OCI-LY3 (cell line): ENCODE data around the gene C6.

Source experiments
- H2AFZ ChIP-seq: fragments of 200-600, 300-600 bp; shearing (Covaris generic); 2 replicates; pipeline ENCODE4 v1.6.0; 2014; ENCODE audit warnings: antibody characterized with exemption, low read depth, low read length
- H3K27ac ChIP-seq: fragments of 200-600, 300-600 bp; sonication (generic); 2 replicates; pipeline ENCODE4 v1.5.1; 2014; ENCODE audit warnings: mild to moderate bottlenecking, low read length, moderate library complexity, mixed read lengths
- H3K27me3 ChIP-seq: fragments of 200-600, 300-600 bp; sonication (generic); 2 replicates; pipeline ENCODE4 v1.6.1; 2014; ENCODE audit warnings: low read depth, low read length, mixed read lengths
- H3K36me3 ChIP-seq: fragments of 200-600, 300-600 bp; sonication (generic); replicated peaks from 2 replicates; pipeline ENCODE3; 2014; ENCODE audit warnings: low read depth, low read length, mixed read lengths
- H3K4me1 ChIP-seq: fragments of 300-600, 200-600 bp; sonication (generic); 2 replicates; pipeline ENCODE4 v1.6.1; 2014; ENCODE audit warnings: low read length, mixed read lengths
- H3K4me2 ChIP-seq: fragments of 200-600, 300-600 bp; sonication (generic); 2 replicates; pipeline ENCODE4 v1.6.1; 2014; ENCODE audit warnings: low read length, mixed read lengths
- H3K4me3 ChIP-seq: fragments of 300-600, 200-600 bp; sonication (generic); 2 replicates; pipeline ENCODE4 v1.5.1; 2014; ENCODE audit warnings: antibody characterized with exemption, mild to moderate bottlenecking, low read length, moderate library complexity
- H3K79me2 ChIP-seq: fragments of 300-600, 200-600 bp; shearing (Covaris generic); 2 replicates; pipeline ENCODE4 v1.6.1; 2014; ENCODE audit warnings: mild to moderate bottlenecking, low read length, mixed read lengths
- H3K9ac ChIP-seq: fragments of 300-600, 200-600 bp; shearing (Covaris generic); 2 replicates; pipeline ENCODE4 v1.6.0; 2014; ENCODE audit warnings: mild to moderate bottlenecking, low read length, moderate library complexity
- H3K9me3 ChIP-seq: fragments of 200-600, 300-600 bp; shearing (Covaris generic); 2 replicates; pipeline ENCODE4 v1.6.1; 2014; ENCODE audit warnings: low read length, mixed read lengths; ENCODE audit not compliant: insufficient read depth
- H4K20me1 ChIP-seq: fragments of 200-600, 300-600 bp; sonication (generic); 2 replicates; pipeline ENCODE4 v1.6.1; 2016; ENCODE audit warnings: low read length, mixed read lengths; ENCODE audit not compliant: insufficient read depth
- CTCF ChIP-seq: fragments of 200-600, 300-600 bp; sonication (generic); IDR thresholded peaks from 2 replicates; pipeline ENCODE4 v1.5.1; 2014; ENCODE audit warnings: antibody characterized with exemption, low read length, low read depth
- EZH2phosphoT487 ChIP-seq: fragments of 200-600 bp; shearing (Covaris generic); IDR thresholded peaks from 2 replicates; pipeline ENCODE4 v1.6.1; 2018; ENCODE audit warnings: antibody characterized with exemption, mixed run types, low read depth

Gene C6

GRCh38 chr5:41156739-41157138 is 56.6 kb downstream of the C6 start:
- H3K4me1 ChIP-seq, result no peaks in the 10 kb centered on the region
- no peak overlapping the region for H3K4me2 ChIP-seq
- H3K79me2 ChIP-seq, result no peaks in the 10 kb centered on the region

GRCh38 chr5:41154491-41154890 is 58.8 kb downstream of the C6 start:
- H3K27ac ChIP-seq, result no peak overlapping the region
- no peaks in the 10 kb centered on the region for H3K79me2 ChIP-seq
- no peaks in the 10 kb centered on the region for H3K4me1 ChIP-seq
- no peaks in the 10 kb centered on the region for H3K9me3 ChIP-seq
- TF ChIP-seq EZH2phosphoT487 (no peak), CTCF (no peak)
- H3K4me3 ChIP-seq, result no peak overlapping the region
- H3K27me3 ChIP-seq, result no peaks in the 10 kb centered on the region
- no peak overlapping the region for H3K9ac ChIP-seq
- H2AFZ ChIP-seq, result no peak overlapping the region
- no peaks in the 10 kb centered on the region for H3K36me3 ChIP-seq
- H3K4me2 ChIP-seq, result no peak overlapping the region
- H4K20me1 ChIP-seq, result no peaks in the 10 kb centered on the region

More at GRCh38 chr5:41156739-41157138, 56.6 kb downstream of the C6 start:
- TF ChIP-seq CTCF, result no peak
- no peak for TF ChIP-seq EZH2phosphoT487
- no peaks in the 10 kb centered on the region for H4K20me1 ChIP-seq
- H3K4me3 ChIP-seq, result no peak overlapping the region
- no peaks in the 10 kb centered on the region for H3K36me3 ChIP-seq
- no peaks in the 10 kb centered on the region for H3K27me3 ChIP-seq
- no peak overlapping the region for H2AFZ ChIP-seq
- no peaks in the 10 kb centered on the region for H3K9me3 ChIP-seq
- no peak overlapping the region for H3K27ac ChIP-seq
- H3K9ac ChIP-seq, result no peak overlapping the region

- Histone ChIP-seq H2AFZ (no peak overlapping the region), H3K79me2 (no peaks in the 10 kb centered on the region), H3K4me1 (no peaks in the 10 kb centered on the region), H3K4me2 (no peak overlapping the region), H3K27ac (no peak overlapping the region), H3K9me3 (no peaks in the 10 kb centered on the region), H3K4me3 (no peak overlapping the region), H3K27me3 (no peaks in the 10 kb centered on the region), H3K9ac (no peak overlapping the region), H3K36me3 (no peaks in the 10 kb centered on the region), H4K20me1 (no peaks in the 10 kb centered on the region)
- TF ChIP-seq EZH2phosphoT487 (no peak), CTCF (no peak)
Measured at GRCh38 chr5:41151564-41151963, 61.8 kb downstream of the C6 start.

- no peaks in the 10 kb centered on the region for H3K36me3 ChIP-seq
- no peak for TF ChIP-seq EZH2phosphoT487
- TF ChIP-seq CTCF, result no peak
Measured at GRCh38 chr5:41148448-41148847, 64.9 kb downstream of the C6 start.

More at GRCh38 chr5:41148448-41148847, 64.9 kb downstream of the C6 start:
- no peaks in the 10 kb centered on the region for H3K4me1 ChIP-seq
- H3K27me3 ChIP-seq, result no peaks in the 10 kb centered on the region
- no peak overlapping the region for H3K4me2 ChIP-seq
- no peak overlapping the region for H3K27ac ChIP-seq
- no peaks in the 10 kb centered on the region for H3K79me2 ChIP-seq
- no peak overlapping the region for H2AFZ ChIP-seq
- no peaks in the 10 kb centered on the region for H4K20me1 ChIP-seq
- H3K4me3 ChIP-seq, result no peak overlapping the region
- no peaks in the 10 kb centered on the region for H3K9me3 ChIP-seq
- H3K9ac ChIP-seq, result no peak overlapping the region
